SK-N-SH (cell line): Measurements from ENCODE around the gene AP3D1.

Experiments
- CHD2 ChIP-seq: fragments of 150-350 bp; IDR thresholded peaks from 2 replicates; pipeline ENCODE4 v1.6.1; 2018; ENCODE audit warnings: low read length; ENCODE audit not compliant: partially characterized antibody
- CTCF ChIP-seq: fragments of 200-600 bp; sonication (generic); IDR thresholded peaks from 2 replicates; pipeline ENCODE4 v1.6.1; 2017; ENCODE audit warnings: antibody characterized with exemption, mild to moderate bottlenecking, moderate library complexity
- EZH2phosphoT487 ChIP-seq: fragments of 200-600 bp; sonication (generic); IDR thresholded peaks from 2 replicates; pipeline ENCODE4 v1.6.1; 2017; ENCODE audit warnings: low read depth, mixed run types, mild to moderate bottlenecking, antibody characterized with exemption, moderate library complexity, borderline replicate concordance
- GABPA ChIP-seq: IDR thresholded peaks from 2 replicates; pipeline ENCODE4 v1.4.0; 2012; ENCODE audit warnings: low read depth, mild to moderate bottlenecking
- TEAD4 ChIP-seq: IDR thresholded peaks from 2 replicates; pipeline ENCODE4 v1.4.0; 2012; ENCODE audit warnings: mild to moderate bottlenecking, borderline replicate concordance; ENCODE audit not compliant: insufficient read depth

GRCh38 chr19:2194513-2195078 is 43.2 kb upstream of the AP3D1 start:
- TF ChIP-seq CTCF (no peak), TEAD4 (no peak), CHD2 (no peak), GABPA (no peak), EZH2phosphoT487 (no peak)
